ENCODE measurements around the gene ZNF215. TPM values are rescaled to one million over a fixed set of nuclear protein-coding genes. Genes with fewer than 3 reads are reported as not detected.

Gene ZNF215
- total RNA-seq, 1 donor = 6.5 TPM

DNA sequence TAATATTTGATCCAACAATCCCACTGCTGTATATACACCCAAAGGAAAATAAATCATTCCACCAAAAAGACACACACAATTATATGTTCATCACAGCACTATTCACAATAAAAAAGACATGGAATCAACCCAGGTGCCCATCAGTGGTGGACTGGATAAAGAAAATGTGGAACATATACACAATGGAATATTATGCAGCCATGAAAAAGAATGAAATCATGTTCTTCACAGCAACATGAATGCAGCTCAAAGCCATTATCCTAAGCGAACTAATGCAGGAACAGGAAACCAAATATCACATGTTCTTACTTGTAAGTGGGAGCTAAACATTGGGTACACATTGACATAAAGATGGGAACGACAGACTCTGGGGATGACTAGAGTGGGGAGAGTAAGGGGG lies 6.5 kb upstream of the ZNF215 start:
- no peak for DNase-seq (ENCODE audit: low read depth)
- no peak overlapping the region for H3K4me3 ChIP-seq (ENCODE audit: low read depth, low read length)
- TF ChIP-seq, protein P1, sequence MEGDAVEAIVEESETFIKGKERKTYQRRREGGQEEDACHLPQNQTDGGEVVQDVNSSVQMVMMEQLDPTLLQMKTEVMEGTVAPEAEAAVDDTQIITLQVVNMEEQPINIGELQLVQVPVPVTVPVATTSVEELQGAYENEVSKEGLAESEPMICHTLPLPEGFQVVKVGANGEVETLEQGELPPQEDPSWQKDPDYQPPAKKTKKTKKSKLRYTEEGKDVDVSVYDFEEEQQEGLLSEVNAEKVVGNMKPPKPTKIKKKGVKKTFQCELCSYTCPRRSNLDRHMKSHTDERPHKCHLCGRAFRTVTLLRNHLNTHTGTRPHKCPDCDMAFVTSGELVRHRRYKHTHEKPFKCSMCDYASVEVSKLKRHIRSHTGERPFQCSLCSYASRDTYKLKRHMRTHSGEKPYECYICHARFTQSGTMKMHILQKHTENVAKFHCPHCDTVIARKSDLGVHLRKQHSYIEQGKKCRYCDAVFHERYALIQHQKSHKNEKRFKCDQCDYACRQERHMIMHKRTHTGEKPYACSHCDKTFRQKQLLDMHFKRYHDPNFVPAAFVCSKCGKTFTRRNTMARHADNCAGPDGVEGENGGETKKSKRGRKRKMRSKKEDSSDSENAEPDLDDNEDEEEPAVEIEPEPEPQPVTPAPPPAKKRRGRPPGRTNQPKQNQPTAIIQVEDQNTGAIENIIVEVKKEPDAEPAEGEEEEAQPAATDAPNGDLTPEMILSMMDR (IDR thresholded peaks at IDR 0.05; ENCODE audit: insufficient read depth, low read depth, low read length) = no peak

DNA sequence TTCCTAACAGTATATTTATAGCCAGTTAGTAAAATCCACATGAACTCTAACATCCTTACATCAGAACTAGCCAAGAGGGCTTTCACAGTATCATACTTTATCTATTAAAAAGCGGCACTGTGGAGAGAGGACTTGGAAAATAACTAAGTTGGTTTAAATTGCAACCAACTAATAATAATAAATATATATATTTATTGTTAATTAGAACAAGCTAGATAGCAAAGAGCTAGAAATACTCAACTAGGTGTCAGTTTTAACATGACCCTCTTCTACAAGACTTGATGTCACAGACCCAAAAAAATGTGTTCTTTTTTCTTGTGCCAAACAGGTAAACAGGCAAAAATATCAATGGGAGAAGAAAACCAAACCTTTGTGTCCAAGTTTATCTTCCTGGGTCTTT lies 5.5 kb upstream of the ZNF215 start, which contains the start of gene OR2D3:
TSS of gene OR2D3 (plus strand) at position 301 of the 400 bp plus-strand sequence. CDS start at position 301, 0 bp downstream.
- H3K4me3 ChIP-seq (ENCODE audit: low read depth, low read length) = no peak within 1 kb of the TSS
- DNase-seq (ENCODE audit: low read depth) = no peak
- TF ChIP-seq, protein P1 (IDR thresholded peaks at IDR 0.05; ENCODE audit: insufficient read depth, low read depth, low read length) = no peak

DNA sequence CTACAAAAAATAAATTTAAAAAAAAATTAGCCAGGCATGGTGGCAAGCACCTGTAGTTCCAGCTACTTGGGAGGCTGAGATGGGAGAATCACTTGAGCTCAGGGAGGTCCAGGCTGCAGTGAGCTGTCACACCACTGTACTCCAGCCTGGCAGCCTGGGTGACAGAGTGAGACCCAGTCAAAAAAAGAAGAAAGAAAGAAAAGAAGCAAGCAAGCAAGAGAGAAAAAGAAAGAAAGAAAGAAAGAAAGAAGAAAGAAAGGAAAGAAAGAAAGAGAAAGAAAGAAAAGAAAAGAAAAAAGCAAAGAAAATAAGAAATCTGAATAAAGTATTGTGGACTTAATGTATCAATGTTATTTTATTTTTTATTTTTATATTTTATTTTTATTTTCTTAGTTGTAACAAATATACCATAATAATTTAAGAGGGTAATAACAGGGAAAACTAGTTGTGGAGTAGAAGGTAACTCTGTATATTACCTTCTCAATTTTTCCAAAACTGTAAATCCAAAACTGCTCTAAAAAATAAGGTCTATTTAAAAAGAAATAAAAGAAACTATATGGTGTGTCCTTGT lies 1.1 kb upstream of the ZNF215 start:
- DNase-seq (ENCODE audit: low read depth) = no peak
- H3K4me3 ChIP-seq (ENCODE audit: low read depth, low read length) = no peak overlapping the region
- TF ChIP-seq, protein P1 (IDR thresholded peaks at IDR 0.05; ENCODE audit: insufficient read depth, low read depth, low read length) = no peak

DNA sequence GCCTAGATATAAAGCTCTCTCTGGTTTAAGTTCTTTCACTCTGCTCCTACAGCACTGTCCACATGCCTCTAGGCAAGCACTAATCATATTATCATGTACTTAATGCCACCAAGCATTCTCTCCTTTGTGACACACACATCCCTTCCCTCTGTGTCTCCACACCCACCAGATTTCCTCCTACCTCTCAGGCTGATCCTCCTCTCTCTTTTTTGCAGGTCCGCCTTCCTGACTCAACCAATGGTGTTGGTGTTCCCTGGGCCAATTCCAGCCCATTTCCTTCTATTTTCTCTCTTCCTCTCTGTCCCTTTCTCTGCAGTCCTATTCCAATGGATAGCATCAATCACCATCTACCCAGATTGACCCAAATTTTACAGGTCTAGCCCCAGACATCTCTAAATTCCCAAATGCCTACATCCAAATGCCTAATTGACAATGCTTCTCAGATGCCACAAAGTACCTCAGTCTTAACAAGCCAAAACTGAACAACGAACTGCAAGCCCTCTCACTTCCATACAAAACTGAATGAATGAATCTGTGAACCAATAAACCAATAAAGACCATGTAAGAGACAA lies 504 bp upstream of the ZNF215 start:
- DNase-seq (ENCODE audit: low read depth) = peak; percentile 3
- peak overlapping the region; percentile 74 for H3K4me3 ChIP-seq (ENCODE audit: low read depth, low read length)
- TF ChIP-seq, protein P1 (IDR thresholded peaks at IDR 0.05; ENCODE audit: insufficient read depth, low read depth, low read length) = no peak

DNA sequence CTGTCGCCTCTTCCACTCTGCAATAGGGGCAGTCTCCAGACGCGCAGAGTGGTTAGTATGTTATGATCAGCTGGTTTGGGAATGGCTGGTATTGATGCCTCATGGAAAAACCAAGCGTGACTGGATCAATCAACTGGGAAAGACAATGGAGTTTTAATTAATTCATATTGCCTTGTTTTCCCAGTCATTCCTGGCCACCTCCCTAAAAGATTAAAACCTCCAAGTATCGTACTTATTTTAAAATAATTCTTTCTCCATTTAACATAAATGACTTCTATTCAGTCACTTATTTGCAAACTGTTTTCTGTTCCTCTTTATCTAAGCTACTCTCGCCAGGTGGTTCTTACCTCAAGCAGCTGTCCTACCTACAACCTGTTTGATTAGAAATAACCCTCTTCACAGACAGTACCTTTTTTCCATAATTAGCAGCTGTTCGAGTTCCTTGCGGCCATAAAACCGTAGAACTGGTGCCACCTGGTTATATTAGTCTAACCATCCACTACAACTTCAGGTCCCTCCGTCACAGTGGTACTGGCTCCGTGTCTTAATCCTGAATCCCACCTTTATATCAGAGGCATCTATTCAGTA lies 898 bp downstream of the ZNF215 start:
- H3K4me3 ChIP-seq (ENCODE audit: low read depth, low read length) = peak overlapping the region; percentile 74
- TF ChIP-seq, protein P1 (IDR thresholded peaks at IDR 0.05; ENCODE audit: insufficient read depth, low read depth, low read length) = no peak
- DNase-seq (ENCODE audit: low read depth) = no peak

DNA sequence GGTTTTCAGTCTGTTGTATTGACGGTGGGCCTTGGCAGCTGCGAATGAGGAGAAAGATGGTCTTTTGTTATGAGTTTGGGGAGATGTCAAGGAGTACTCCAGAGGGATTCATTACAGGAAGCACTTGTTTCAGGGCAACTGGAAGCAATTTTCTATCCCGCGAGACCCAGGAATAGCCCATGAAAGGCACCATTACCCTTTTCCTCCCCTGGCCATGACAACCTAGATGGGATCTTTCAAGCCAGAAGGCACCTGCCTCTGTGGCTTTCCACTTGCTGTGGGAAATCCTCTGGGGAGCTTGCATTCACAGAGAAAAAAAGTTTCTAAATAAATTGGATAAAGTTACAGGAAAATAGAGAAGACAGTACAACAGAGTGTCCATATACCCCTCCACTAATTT lies 2.7 kb downstream of the ZNF215 start:
- H3K4me3 ChIP-seq (ENCODE audit: low read depth, low read length) = no peak overlapping the region
- TF ChIP-seq, protein P1 (IDR thresholded peaks at IDR 0.05; ENCODE audit: insufficient read depth, low read depth, low read length) = no peak

More for the DNA sequence above, 2.7 kb downstream of the ZNF215 start:
- no peak for DNase-seq (ENCODE audit: low read depth)

Data from fibroblast of villous mesenchyme (primary cell).